ENCODE data around the gene MPPED2.

DNA sequence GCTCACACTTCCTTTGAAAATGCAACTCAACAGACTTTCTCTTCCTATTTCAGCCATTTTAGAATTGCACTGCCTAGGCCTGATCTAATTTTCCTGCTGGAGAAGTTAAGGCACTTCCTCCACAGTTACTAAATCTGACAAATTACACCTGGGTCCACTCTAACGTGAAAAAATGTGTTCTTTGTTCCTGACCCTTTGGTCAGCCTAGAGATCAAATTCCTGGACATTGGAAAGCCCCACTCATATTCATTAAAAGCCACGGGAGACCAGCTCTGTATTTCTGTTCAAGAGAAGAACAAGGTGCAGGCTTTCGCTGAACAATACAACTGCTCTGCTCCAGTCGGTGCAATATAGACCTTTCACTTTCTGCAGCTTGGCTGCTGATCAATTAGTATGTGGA lies 96.6 kb downstream of the MPPED2 start:
- TF ChIP-seq TEAD4 (IDR thresholded peaks at IDR 0.05) (peak; percentile 81), REST (IDR thresholded peaks at IDR 0.05; ENCODE audit: low read depth) (no peak), CREB1 (IDR thresholded peaks at IDR 0.05; ENCODE audit: low read depth) (no peak), YY1 (IDR thresholded peaks at IDR 0.05; ENCODE audit: low read depth) (peak; percentile 72), TAF1 (IDR thresholded peaks at IDR 0.05; ENCODE audit: low read depth) (no peak)
- TF ChIP-seq, protein P1, sequence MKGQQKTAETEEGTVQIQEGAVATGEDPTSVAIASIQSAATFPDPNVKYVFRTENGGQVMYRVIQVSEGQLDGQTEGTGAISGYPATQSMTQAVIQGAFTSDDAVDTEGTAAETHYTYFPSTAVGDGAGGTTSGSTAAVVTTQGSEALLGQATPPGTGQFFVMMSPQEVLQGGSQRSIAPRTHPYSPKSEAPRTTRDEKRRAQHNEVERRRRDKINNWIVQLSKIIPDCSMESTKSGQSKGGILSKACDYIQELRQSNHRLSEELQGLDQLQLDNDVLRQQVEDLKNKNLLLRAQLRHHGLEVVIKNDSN (IDR thresholded peaks at IDR 0.05) = no peak

All from Ishikawa (cell line).